ENCODE results near the gene CARD8. TPM values are rescaled to one million over a fixed set of nuclear protein-coding genes. Genes with fewer than 3 reads are reported as not detected.

Gene CARD8
- total RNA-seq, 2 experiments from 2014 or later, result 152 TPM

- peaks cover 16% of the 10 kb centered on the region for H3K36me3 Mint-ChIP-seq
- intact Hi-C loops (cut with micrococcal nuclease), result no loop called here
- H3K9me3 Mint-ChIP-seq, result no peaks in the 10 kb centered on the region
- H3K4me3 Mint-ChIP-seq, result peak overlapping the region; percentile 95
- peak overlapping the region; percentile 97 for H3K27ac Mint-ChIP-seq
- peaks cover 31% of the 10 kb centered on the region for H3K4me1 Mint-ChIP-seq (ENCODE audit: low read depth)
- no peak for DNase-seq
- CTCF ChIA-PET, result interaction anchor here (1.4 kb wide), 1 partner anchor 91 kb away, joined by 6 read pairs; no protein-coding TSS in a partner anchor
- POLR2A ChIA-PET, result interaction anchor here (0.8 kb wide), 1 partner anchor 195 kb away, joined by 3 read pairs; the partner anchor contains the start of genes SYNGR4 and TMEM143
- no peaks in the 10 kb centered on the region for H3K27me3 Mint-ChIP-seq
These were observed 87.0 kb downstream of the CARD8 start for GRCh38 chr19:48168689-48169088.

- Mint-ChIP-seq H3K27me3 (no peaks in the 10 kb centered on the region), H3K27ac (no peak overlapping the region), H3K4me3 (no peak overlapping the region), H3K36me3 (peaks cover 63% of the 10 kb centered on the region), H3K4me1 (ENCODE audit: low read depth) (no peaks in the 10 kb centered on the region), H3K9me3 (no peaks in the 10 kb centered on the region)
- POLR2A ChIA-PET, result no interaction called here
- no peak for DNase-seq
- CTCF ChIA-PET, result no interaction called here
- intact Hi-C loops (cut with micrococcal nuclease), result no loop called here
These were observed 97.4 kb downstream of the CARD8 start for GRCh38 chr19:48158210-48158790.

Other genes with a start within 250 kb of the CARD8 start
- not detected for gene CABP5, start 211.8 kb downstream of the CARD8 start, total RNA-seq
- gene PLA2G4C, start 145.1 kb downstream of the CARD8 start, total RNA-seq, result 10 to 100 TPM; 12.4 to 13.3 TPM
- 100 to 1,000 TPM; 174 TPM for gene LIG1, start 85.6 kb downstream of the CARD8 start, total RNA-seq
- 1 to 10 TPM; 7.4 to 8.0 TPM for gene ZSWIM9, start 85.2 kb downstream of the CARD8 start, total RNA-seq
- gene ZNF114, start 14.2 kb upstream of the CARD8 start, total RNA-seq, result under 1 TPM; 0.29 to 0.31 TPM
- gene EMP3, start 69.6 kb upstream of the CARD8 start, total RNA-seq, result 100 to 1,000 TPM; 168 to 179 TPM
- gene TMEM143, start 108.0 kb upstream of the CARD8 start, total RNA-seq, result 10 to 100 TPM; 17.1 to 17.9 TPM
- gene SYNGR4, start 108.5 kb upstream of the CARD8 start, total RNA-seq, result under 1 TPM in 1 of 2 experiments, not detected in 1; 0.21 TPM
- 10 to 100 TPM; 82.9 to 88.1 TPM for gene KDELR1, start 135.6 kb upstream of the CARD8 start, total RNA-seq
- gene GRIN2D, start 137.8 kb upstream of the CARD8 start, total RNA-seq, result under 1 TPM; 0.07 TPM
- gene GRWD1, start 190.1 kb upstream of the CARD8 start, total RNA-seq, result 10 to 100 TPM; 38.8 to 45.3 TPM
- 1 to 10 TPM; 1.2 TPM for gene KCNJ14, start 199.7 kb upstream of the CARD8 start, total RNA-seq
- gene CYTH2, start 213.5 kb upstream of the CARD8 start, total RNA-seq, result 10 to 100 TPM; 31.5 to 33.6 TPM